Pulmonary artery endothelial cell (primary cell): ENCODE measurements around the gene ALDH1L1. TPM values are rescaled to one million over a fixed set of nuclear protein-coding genes. Genes with fewer than 3 reads are reported as not detected.

Experiments used
- DNase-seq: peaks from one replicate; pipeline ENCODE4 v3.0.0-alpha.2; 2011; ENCODE audit warnings: low read depth, low spot score
- total RNA-seq: library from RNA; depleted of rRNA; stranded (reverse); fragments of >200 nt; gene quantifications from 2 replicates; pipeline ENCODE4 v1.2.3, GENCODE V29; 2014

ALDH1L1 gene
- total RNA-seq, 1 donor from 2014 or later, result not detected

DNA sequence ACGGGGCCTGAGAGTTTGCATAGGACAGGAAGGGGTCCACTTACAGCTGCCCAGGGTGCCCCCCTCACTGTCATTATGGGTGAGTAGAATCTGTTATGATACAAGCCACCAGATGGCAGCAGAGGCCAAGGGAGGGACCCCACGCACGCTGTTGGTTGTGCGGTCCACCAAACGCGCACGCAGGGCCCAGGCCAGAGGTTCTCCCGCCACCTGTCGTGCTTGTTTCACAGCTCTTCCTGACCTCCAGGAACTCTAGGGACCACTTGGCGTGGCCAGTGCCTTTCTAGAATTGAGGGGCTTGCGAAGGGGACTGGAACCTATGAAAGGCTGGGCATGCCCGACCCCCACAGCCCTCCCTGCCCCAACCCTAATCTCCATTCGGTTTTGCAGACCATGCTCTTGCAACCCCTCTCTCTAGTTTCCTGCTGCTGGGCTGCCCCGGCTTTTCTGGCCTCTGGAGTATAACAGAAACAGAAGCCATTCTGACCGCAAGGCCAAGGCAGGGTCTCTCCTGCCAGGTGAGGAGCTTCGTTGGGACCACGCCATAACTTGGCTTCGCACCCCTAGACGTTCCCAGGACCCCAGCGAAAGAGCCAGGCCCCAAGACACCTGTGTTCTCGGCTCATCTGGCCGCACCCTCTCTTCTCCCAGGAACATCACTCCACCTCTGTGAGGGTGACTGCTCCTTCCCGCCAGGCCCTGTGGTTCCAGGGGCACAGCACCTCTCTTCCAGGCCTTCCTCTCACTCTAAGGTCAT lies 46.0 kb downstream of the ALDH1L1 start:
- DNase-seq, result no peak

DNA sequence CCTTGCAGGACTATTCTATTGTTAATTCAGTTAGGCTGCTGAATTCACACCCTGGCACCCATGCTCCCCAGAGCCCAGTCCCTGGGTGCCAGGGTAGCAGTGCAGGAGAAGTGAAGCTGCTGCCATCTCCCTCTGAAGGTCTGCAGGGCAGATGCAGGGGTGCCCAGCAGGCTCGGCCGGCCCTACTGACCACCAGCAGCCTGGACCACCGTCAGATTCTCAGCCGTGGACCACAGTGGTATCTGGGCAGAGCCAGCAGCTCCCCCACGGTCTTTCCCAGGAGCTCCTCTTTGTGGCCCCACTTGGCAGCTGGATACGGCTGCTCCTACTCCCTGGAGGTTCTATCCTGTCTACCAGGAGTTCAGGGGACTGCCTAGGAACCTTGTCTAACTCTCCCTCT lies 46.8 kb downstream of the ALDH1L1 start:
- no peak for DNase-seq

DNA sequence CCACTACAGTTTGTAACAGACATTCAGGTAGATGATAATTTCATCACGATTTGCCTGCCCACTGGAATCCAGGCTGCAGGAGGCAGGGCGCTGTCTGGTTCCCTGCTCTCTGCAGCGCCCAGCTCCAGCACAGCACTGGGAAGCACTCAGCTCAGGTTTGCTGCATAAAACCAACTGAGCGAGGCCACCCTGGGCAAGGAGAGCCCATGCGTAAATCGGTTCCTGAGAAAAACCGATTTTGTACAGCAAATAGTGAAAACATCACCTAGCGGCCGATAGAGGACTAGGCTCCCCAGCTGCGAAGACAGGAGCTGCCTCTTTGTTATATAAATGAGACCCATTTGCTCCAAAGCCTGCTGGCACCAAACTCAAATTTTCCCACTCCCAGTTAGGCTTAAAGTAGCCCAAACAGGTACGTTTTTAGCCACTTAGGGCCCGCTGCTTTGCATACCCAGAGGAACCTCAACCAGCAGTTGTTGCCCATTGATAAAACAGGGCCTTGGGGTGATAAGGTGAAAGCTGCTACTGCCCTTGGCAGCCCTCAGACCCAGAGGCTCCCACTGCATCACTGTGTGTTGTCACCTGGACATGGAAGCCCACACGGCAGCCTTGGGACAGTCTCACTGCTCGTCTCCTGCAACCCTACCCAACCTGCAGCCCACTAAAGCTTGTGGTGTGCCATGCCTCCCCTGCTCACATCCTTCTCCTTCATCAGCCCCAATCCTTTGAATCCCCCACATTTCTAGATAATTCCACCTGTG lies 47.5 kb downstream of the ALDH1L1 start:
- DNase-seq, result no peak

DNA sequence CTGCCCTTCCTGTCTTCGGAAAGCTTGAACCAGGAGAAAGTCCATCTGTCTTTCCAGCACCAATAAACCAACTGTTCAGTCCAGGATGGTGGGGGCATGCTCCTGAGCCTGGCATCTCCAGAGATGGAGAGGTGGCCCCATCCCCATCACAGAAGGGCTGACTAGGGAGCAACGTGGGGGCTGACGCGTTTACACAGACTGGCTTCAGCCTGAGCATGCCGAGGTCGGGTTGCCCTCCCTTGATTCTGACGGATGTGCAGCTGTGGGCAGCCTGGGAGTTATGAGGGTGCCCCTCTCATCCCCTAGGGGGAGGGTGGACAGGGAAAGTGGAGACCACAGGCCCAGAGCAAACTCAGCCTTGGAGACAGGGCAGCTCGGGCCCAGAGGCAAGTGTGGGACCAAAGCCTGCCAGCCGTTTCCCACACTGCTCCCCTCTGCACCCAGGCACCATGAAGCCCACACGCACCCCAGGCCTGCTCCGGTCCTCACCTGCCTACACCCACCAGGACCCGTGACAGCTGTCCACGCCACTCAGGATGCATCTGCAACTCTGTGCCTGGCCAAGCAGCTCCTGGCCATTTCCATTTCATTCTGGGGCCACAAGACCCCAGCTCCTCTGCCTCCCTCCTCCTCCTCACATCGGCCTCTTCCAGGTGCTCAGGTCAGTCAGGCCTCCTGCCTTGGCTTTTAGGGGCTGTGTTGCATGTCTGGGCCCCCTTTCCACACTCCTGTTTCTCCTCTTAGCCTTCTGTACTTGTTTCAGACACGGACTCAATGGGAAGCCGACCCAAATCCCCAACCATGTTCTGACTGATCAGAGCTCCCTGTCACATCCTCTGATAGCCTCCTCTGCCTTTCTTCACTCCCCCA lies 48.3 kb downstream of the ALDH1L1 start:
- DNase-seq, result no peak

DNA sequence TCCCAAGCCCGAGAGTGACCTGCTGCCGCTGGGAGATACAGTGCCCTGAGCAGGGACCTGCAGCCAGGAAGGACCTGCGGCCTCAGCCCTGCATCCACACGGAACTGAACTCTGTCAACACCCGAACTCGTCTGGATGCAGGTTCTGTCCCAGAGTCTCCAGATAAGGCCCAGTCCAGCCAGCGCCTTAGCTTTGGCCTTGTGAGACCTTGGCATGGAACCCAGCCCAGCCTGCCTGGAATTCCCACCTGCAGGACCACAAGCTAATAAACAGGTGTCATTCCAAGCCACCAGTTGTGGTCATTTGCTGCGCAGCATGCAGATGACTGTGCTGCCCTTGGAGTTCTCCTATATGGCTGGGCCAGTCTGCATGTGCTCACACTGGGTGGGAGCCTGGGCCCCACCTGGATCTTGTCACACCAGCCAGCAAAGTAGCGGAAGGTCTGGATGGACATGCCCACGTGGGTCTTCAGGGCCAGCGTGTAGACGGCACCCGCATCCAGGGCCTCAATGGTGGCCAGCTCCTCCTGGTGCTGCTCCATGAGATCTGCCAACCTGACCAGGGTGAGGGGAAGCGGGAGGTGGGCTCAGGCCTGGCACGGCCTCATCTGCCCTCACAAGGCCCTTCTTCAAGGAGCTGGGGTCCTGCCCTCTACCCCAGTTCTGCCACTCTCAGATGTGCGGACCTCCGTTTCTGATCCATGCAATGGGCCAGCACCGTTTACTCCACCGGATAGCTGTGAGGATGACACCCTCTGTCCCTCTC lies 49.2 kb downstream of the ALDH1L1 start:
- DNase-seq, result no peak

DNA sequence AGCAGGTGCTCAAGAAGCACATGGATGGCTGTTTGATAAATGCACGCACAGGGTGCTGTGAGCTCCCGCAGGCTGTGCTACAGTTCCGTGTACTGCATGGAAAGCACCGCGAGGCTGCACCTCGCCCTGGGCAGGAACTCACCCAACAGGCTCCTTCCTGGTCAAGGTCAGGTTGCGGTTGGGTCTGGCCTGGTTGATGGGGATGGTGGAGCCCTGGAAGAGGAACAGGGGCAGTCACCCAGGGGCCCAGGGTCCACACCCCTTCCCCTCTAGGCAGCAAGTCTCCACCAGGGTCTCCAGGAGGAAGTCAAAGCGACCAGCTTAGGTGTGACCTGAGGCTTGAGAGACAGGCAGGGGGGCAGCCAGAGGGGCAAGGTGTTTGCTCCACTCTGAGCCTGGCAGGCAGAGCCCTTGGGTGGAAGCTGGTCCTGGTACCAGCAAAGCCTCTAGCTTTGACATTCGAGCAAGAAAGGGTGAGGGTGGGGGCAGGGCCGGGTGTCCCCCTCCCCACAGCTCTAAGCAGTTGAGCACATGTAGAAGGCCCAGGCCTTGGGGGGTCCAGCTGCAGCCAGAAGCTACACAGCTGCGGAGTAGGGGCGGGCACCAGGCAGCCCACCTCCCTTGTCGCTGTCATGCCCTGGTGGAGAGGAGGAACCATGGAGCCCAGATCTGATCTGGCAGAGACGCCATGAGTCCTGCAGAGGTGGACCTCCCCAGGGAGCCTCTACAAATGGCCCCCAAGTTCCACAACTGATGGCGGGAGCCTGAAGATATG lies 50.1 kb downstream of the ALDH1L1 start:
- DNase-seq, result no peak

DNA sequence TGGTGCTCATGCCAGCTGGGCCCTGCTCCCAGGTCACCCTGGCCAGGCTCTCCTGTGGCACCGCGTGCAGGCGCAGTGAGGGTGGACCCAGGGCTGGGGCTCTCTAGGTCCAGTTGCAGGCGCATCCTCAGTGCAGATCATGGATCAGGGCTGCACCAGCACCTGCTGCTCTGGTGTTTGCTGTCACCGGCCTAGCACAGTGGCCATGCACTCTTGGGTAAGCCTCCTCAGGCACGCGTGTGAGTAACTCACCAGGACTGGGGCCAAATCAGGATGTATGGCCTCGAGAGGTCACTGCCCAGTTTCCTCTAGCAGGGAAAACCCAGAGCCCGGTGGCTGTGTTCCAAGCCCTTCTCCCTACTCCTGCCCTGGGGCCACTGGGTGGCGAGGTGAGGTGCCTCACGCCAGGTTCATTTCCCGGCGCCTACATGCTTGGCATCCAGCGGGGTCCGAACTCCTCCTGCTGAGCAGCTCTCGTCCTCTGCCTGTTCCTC lies 50.9 kb downstream of the ALDH1L1 start:
- DNase-seq, result peak; percentile 85

DNA sequence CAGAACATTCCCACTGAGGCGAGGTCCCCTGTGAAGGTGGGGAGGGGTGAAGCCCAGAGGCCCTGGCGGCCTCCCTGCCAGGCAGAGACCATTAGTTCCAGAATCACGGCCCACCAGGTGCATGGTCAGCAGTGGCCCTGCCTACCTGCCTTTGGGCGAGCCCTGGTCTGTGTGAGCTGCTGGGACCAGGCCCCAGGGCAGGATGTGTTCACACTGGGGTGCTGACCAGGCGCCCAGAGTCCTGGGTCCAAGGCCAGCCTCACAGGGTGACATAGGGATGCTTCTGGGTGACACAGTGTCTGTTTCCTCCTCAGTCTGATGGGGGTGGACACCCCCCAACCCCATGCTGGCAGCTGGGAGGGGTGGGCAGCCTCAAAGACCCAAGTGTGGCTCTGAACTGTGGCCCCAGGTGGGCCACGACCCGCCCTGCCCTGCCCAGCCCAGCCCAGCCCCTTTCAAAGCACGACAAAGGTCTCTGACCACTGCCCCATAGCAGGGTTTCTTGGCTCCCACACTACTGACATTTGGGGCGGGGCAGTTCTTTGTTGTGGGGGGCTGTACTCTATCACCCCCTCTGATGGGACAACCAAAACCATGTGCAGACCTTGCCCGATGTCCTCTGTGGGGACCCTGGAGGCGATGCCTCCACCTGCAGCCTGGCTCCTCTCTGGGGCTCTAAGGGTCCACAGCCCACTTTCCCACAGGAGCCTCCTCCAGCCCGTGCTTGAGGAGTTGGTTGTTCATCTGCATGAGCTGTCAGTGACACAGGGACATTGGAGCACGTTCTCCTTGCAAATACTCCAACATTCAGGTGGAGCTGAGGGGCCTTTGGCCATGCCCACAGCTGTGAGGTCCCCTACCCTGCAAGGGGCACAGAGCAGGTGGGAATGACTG lies 51.6 kb downstream of the ALDH1L1 start:
- DNase-seq, result no peak

DNA sequence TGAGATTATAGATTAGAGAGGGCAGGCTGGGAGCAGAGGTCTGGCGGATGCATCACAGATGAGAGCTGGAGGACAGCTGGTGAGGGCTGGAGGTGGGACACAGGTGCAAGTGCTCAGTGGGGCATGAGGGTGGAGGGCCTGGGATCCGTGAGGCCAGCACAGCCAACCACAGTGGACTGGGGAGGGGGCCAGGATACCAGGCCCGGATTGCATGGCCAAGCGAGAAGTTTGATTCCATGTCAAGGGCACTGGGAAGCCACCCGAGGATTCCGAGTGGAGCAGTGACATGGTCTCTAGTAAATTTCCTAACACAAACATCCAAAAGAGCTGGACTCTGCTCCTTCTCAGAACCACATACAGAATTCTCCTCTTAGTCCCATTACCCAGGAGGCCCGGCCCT lies 52.5 kb downstream of the ALDH1L1 start:
- no peak for DNase-seq

DNA sequence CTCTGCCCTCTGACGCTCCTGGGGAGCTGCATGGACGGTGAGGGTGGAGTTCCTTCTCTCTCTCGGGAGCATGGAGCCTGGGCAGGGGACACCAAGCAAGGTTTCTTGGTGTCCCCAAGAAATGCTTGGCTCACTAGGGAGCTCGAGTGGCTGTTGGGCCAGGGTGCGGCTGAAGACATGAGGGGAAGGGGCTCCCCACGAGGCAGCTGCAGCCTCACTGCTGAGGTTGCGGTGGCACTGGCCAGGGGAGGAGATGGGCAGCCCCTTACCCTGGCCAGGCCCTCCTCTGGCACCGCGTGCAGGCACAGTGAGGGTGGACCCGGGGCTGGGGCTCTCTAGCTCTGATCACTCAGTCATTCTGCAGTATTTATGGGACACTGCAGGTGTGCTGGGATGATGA lies 52.9 kb downstream of the ALDH1L1 start:
- no peak for DNase-seq

DNA sequence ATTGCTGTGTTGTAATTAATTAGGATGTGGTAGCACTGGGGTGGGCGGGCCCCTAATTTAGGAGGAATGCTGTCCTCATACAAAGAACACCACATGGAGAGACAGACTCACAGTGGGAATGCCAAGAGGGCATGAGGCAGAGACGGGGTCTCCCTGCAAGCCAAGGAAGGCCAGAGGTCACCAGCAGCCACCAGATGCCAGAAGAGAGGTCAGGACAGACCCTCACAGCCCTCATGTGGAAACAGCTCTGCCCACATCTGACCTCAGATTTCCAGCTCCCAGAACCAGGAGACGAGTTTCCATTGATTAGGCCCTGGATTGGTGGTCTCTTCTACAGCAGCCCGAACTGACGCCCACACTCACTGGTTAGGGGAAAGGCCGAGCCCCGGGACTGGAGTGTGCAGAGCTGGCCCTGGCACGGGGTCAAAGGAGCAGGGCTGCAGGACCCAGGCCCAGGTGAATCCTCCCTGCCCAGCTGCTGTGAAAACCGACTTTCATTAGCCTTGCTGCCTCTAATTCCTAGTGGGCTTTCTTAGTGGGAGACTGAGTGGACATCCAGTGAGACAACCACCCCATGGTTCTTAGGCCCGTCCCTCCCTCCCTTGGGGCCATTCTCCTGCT lies 53.5 kb downstream of the ALDH1L1 start:
- DNase-seq, result no peak

DNA sequence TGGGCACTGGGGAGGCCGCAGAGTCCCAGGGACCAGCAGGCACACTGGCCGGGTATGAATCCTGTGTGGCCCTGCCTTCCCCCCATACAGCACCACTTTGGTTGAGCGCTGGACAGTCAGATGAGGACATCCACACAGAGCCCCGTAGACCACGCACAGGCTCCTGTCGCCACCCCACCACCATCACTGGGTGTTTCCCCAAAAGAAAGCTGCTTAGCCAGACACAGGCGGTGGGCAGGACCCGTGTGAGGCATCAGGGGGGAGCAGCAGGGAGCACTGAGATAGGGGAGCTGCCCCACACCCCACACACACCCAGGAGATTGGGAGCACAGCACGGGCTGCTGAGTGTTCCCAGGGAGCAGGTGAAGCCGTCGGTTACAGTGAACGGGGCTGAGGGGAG lies 54.1 kb downstream of the ALDH1L1 start:
- no peak for DNase-seq

DNA sequence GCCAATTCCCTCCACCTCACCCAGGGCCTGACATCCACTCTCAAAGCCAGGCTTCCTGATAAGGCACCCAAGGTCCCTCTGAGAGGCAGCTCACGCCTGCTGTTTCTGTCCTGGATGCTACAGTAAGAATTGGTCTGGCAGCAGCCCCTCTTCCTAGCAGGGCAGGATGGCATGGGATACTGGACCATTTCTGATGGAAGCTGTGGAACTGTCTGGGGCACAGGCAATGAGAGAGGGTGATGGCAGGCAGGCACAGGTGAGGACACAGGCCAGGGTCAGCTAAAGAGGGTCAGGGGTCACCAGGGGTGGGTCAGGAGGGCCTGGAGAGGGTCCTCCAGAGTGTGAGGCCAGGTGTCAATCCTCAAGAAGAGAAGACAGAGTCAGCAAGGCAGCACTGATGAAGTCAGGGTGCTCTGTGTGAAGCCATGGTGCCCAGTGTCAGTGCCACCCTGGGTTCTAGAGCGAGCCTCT lies 54.6 kb downstream of the ALDH1L1 start:
- DNase-seq, result no peak

DNA sequence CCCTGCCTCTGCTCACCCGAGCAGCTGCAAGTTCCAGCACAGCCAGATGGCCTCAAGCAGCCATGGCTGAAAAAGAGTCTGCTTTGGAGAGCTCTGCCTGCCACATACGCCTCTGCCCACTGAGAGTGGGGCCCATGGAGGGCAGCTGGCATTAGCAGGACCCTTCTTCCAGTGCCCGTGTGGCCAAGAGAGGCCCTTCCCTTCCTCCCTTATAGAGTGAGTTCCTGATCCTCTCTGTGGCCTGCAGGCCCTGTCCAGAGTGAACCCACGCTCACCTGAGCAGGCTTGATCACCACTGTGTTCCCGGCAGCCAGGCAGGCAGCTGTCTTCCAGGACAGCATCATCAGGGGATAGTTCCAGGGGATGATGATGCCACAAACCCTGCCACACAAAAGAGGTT lies 55.0 kb downstream of the ALDH1L1 start:
- DNase-seq, result no peak

DNA sequence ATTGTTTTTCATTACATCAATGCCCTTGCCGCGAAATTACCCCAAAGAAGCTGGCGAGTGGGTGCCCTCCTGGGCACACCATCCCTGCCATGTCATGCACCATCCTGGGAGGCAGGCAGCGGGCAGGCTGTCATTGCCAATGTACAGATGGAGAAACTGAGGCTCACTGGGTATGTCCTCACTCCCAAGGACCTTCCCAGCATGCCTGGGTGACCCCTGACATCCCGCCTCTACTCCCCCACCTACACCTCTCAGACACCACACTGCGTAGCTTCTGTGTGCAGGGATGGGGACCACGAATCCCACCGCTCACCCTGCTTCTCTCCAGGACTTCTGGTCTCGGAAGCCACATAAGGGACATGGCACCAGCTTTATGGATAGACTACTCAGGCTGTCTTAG lies 55.5 kb downstream of the ALDH1L1 start:
- no peak for DNase-seq

DNA sequence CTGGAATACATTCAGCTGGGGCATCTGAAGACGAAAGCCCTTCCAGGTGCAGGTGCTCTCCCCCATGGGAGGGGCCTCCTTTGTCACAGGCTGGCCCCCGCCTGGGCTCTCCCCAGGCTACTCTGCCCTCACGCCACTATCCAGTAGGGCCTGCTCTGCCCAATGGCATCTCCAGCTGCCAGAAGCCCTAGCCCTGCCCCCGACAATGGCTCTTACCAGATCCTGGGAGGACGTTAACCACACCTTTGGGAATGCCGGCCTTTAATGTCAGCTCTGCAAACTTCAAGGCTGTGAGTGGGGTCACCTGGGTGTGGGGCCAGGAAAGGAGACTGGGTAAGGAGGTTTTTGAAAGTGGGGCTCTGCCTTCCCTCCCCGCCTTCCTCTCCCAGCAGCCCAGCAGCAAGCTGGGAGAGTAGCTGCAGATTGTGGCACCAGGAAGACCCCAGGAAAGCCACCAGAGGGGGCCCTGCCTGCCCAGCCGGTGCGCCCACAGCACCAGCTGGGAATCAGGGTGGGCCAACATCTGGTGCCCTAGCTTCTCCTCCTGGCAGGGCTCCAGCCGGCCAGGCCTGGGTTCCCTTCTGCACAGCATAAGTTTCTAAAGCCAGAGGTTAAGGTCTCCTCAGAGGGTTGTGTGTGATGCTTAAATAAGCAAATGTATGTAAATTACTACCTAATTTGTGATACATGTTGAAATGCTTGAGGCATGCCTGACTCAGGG lies 56.1 kb downstream of the ALDH1L1 start:
- DNase-seq, result no peak

DNA sequence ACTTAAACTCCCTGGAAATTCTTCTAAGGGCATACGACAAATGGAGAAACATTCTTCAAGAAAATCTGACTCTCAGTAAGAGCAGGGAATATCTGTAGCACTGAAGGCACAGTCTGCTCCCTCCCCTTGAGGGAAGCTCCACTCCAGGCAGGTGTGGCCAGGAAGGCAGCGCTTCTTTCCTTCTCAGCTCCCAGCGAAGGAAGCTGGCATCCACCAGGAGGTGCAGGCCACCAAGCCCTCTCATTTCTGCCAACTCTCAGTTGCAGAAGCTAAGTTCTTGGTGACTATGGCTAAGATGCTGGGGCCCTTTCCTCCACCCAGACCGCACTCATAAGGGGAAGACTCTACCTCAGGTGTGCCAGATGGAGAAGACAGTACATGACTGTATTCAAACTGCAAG lies 58.8 kb downstream of the ALDH1L1 start:
- DNase-seq, result no peak

DNA sequence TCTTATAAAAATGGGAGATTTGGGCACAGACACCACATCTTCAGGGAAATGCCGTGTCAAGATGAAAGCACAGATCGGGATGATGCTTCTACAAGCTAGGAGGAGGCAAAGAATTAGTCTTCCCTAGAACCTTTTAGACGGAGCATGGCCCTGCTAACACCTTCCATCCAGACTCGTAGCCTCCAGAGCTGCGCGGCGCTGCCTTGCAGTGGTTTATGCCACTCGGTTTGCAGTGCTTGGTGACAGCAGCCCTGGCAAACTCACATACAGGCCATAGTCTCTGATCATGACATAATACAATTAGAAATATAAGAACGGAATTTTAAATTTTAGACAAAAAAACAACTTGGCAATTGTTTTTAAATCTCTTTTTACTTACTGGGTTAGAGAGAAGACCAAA lies 59.3 kb downstream of the ALDH1L1 start:
- DNase-seq, result no peak
